ENCODE results near the gene ZNRD2. TPM values are rescaled to one million over a fixed set of nuclear protein-coding genes. Genes with fewer than 3 reads are reported as not detected.

The ZNRD2 gene
- total RNA-seq, 1 experiment from 2014 or later: 40.7 TPM

DNA sequence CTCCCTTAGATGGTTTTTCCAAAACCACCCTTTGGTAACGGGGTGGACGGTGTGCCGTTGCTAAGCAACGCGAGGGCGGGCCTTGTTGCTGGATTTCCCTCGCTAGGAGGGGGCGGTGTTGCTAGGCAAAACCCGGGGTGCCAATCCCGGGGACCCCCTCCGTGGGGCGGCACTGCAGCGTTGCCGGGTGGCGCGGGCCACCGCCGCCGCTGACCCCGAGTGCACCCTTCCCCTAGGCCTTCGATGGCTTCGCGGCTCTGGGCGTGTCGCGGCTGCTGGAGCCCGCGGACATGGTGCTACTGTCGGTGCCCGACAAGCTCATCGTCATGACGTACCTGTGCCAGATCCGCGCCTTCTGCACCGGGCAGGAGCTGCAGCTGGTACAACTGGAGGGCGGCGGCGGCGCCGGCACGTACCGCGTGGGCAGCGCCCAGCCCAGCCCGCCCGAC is 14.5 kb downstream of the ZNRD2 start:
- no peak overlapping the region for H3K4me3 Mint-ChIP-seq (ENCODE audit: low read depth, unreplicated experiment)
- TF ChIP-seq, protein P1, sequence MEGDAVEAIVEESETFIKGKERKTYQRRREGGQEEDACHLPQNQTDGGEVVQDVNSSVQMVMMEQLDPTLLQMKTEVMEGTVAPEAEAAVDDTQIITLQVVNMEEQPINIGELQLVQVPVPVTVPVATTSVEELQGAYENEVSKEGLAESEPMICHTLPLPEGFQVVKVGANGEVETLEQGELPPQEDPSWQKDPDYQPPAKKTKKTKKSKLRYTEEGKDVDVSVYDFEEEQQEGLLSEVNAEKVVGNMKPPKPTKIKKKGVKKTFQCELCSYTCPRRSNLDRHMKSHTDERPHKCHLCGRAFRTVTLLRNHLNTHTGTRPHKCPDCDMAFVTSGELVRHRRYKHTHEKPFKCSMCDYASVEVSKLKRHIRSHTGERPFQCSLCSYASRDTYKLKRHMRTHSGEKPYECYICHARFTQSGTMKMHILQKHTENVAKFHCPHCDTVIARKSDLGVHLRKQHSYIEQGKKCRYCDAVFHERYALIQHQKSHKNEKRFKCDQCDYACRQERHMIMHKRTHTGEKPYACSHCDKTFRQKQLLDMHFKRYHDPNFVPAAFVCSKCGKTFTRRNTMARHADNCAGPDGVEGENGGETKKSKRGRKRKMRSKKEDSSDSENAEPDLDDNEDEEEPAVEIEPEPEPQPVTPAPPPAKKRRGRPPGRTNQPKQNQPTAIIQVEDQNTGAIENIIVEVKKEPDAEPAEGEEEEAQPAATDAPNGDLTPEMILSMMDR (IDR thresholded peaks at IDR 0.05; ENCODE audit: unreplicated experiment): no peak
- H3K4me1 Mint-ChIP-seq (ENCODE audit: low read depth, unreplicated experiment): peaks cover 16% of the 10 kb centered on the region
- no peaks in the 10 kb centered on the region for H3K9me3 Mint-ChIP-seq (ENCODE audit: low read depth, unreplicated experiment)
- H3K27ac Mint-ChIP-seq (ENCODE audit: unreplicated experiment): no peak overlapping the region
- peaks cover 50% of the 10 kb centered on the region for H3K36me3 Mint-ChIP-seq (ENCODE audit: insufficient read depth, unreplicated experiment)
- no peaks in the 10 kb centered on the region for H3K27me3 Mint-ChIP-seq (ENCODE audit: unreplicated experiment)
- no peak for DNase-seq
- intact Hi-C loops (cut with micrococcal nuclease; ENCODE audit: unreplicated experiment): no loop called here
- no TSS peak for BruUV-seq (replicated peaks)
- CTCF ChIA-PET: no interaction called here

DNA sequence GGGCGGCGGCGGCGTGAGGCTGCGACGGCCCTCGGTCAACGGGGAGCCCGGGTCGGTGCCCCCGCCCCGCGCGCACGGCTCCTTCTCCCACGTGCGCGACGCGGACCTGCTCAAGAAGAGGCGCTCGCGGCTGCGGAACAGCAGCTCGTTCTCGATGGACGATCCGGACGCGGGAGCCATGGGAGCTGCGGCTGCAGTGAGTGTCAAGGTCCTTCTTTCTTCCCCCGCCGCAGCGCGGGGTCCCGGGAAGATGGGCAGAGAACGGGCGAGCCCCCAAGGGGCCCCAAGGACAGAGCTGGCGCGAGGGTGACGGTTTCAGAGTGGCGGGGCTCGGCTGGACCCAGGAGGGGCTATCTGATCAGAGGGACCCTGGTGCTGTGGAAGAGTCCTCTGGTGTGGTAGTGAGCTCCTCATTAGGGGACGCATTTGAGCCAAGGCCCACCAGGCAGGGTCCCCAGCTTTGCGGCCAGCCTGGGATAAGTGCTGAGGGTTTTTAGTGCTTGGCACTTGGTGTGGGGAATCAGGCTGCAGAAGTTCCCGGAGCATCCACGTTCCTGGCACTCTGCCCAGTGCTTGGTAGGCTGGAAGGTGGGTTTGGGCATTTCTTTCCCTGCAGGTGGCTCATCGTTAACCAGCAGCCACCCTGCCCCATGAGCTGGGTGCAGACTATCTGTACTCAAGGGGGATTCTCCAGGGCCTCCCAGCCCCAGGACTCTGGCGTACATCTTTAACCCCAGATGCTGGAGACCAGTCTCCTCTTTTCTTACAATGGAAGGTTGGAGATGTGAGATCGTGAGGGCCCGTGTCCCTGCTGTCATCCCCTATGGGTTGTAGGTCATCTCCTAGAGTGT is 15.3 kb downstream of the ZNRD2 start:
- H3K36me3 Mint-ChIP-seq (ENCODE audit: insufficient read depth, unreplicated experiment): peaks cover 50% of the 10 kb centered on the region

DNA sequence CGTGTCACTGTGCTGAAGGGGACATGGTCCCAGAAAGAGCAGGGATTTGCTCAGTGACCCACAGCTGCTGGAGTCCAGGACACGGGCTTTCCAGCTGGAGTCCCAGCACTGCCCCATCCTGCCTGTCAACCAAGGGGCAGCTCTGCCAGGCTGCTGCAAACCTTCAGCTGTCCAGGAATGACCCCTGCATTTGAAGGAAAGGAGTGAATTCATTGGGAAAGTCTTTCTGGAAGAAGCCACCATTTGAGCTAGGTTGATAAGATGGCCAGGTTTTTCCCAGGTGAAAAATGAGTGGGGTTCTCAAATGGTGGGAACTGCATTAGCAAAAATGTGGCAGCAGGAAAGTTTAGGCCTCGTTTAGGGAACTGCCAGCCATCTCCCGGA is 16.0 kb downstream of the ZNRD2 start:
- H3K27me3 Mint-ChIP-seq (ENCODE audit: unreplicated experiment): no peaks in the 10 kb centered on the region
- intact Hi-C loops (cut with micrococcal nuclease; ENCODE audit: unreplicated experiment): no loop called here
- H3K36me3 Mint-ChIP-seq (ENCODE audit: insufficient read depth, unreplicated experiment): peaks cover 46% of the 10 kb centered on the region
- TF ChIP-seq, protein P1 (IDR thresholded peaks at IDR 0.05; ENCODE audit: unreplicated experiment): no peak
- no TSS peak for BruUV-seq (replicated peaks)
- H3K27ac Mint-ChIP-seq (ENCODE audit: unreplicated experiment): no peak overlapping the region
- no peak for DNase-seq
- CTCF ChIA-PET: no interaction called here
- H3K4me3 Mint-ChIP-seq (ENCODE audit: low read depth, unreplicated experiment): no peak overlapping the region
- no peaks in the 10 kb centered on the region for H3K9me3 Mint-ChIP-seq (ENCODE audit: low read depth, unreplicated experiment)
- peaks cover 16% of the 10 kb centered on the region for H3K4me1 Mint-ChIP-seq (ENCODE audit: low read depth, unreplicated experiment)

More for the DNA sequence above, 15.3 kb downstream of the ZNRD2 start:
- CTCF ChIA-PET: no interaction called here
- no peak overlapping the region for H3K27ac Mint-ChIP-seq (ENCODE audit: unreplicated experiment)
- TF ChIP-seq, protein P1 (IDR thresholded peaks at IDR 0.05; ENCODE audit: unreplicated experiment): no peak
- intact Hi-C loops (cut with micrococcal nuclease; ENCODE audit: unreplicated experiment): no loop called here
- no TSS peak for BruUV-seq (replicated peaks)
- DNase-seq: no peak
- H3K4me1 Mint-ChIP-seq (ENCODE audit: low read depth, unreplicated experiment): peaks cover 16% of the 10 kb centered on the region
- H3K4me3 Mint-ChIP-seq (ENCODE audit: low read depth, unreplicated experiment): no peak overlapping the region
- H3K9me3 Mint-ChIP-seq (ENCODE audit: low read depth, unreplicated experiment): no peaks in the 10 kb centered on the region
- no peaks in the 10 kb centered on the region for H3K27me3 Mint-ChIP-seq (ENCODE audit: unreplicated experiment)

DNA sequence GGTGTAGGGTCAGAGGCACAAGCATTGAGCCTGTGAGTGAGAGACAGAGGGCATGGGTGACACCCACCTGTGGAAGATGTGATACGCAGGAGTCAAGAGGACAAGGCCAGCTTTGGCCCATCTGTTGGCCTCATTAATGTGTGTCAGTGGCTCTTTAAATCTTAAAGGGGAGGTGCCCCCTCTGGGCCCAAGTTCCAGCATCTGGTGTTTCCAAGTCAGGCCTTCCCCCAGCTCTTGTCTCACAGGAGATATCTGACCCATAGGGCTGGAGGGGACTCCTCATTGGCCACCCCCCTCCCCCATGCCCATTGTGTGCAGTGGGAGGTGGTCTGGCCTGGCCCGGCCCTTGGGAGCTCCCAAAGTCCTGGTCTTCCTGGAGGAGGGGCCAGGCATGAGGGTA is 16.4 kb downstream of the ZNRD2 start:
- no peak overlapping the region for H3K27ac Mint-ChIP-seq (ENCODE audit: unreplicated experiment)
- intact Hi-C loops (cut with micrococcal nuclease; ENCODE audit: unreplicated experiment): no loop called here
- H3K27me3 Mint-ChIP-seq (ENCODE audit: unreplicated experiment): no peaks in the 10 kb centered on the region
- peaks cover 16% of the 10 kb centered on the region for H3K4me1 Mint-ChIP-seq (ENCODE audit: low read depth, unreplicated experiment)
- H3K36me3 Mint-ChIP-seq (ENCODE audit: insufficient read depth, unreplicated experiment): peaks cover 49% of the 10 kb centered on the region
- H3K9me3 Mint-ChIP-seq (ENCODE audit: low read depth, unreplicated experiment): no peaks in the 10 kb centered on the region
- CTCF ChIA-PET: no interaction called here
- BruUV-seq (replicated peaks): no TSS peak
- DNase-seq: no peak
- TF ChIP-seq, protein P1 (IDR thresholded peaks at IDR 0.05; ENCODE audit: unreplicated experiment): no peak
- no peak overlapping the region for H3K4me3 Mint-ChIP-seq (ENCODE audit: low read depth, unreplicated experiment)
